Vagina (tissue), 2 donors: ENCODE measurements around the gene AMBP.

Experiments
- POLR2A ChIP-seq, 2 donors: fragments of 450-650 bp; IDR thresholded peaks; one replicate each; pipeline ENCODE4 v1.6.1; 2017; ENCODE audit warnings: antibody characterized with exemption in 2 of 2, mild to moderate bottlenecking in 2 of 2, moderate library complexity in 2 of 2
- POLR2AphosphoS5 ChIP-seq, 2 donors: sonication (generic); formaldehyde crosslinking; IDR thresholded peaks; one replicate each; pipeline ENCODE4 v1.9.0; 2017; ENCODE audit warnings: antibody characterized with exemption in 2 of 2, mild to moderate bottlenecking in 2 of 2, low read depth in 1 of 2; ENCODE audit not compliant: insufficient read depth in 1 of 2

DNA sequence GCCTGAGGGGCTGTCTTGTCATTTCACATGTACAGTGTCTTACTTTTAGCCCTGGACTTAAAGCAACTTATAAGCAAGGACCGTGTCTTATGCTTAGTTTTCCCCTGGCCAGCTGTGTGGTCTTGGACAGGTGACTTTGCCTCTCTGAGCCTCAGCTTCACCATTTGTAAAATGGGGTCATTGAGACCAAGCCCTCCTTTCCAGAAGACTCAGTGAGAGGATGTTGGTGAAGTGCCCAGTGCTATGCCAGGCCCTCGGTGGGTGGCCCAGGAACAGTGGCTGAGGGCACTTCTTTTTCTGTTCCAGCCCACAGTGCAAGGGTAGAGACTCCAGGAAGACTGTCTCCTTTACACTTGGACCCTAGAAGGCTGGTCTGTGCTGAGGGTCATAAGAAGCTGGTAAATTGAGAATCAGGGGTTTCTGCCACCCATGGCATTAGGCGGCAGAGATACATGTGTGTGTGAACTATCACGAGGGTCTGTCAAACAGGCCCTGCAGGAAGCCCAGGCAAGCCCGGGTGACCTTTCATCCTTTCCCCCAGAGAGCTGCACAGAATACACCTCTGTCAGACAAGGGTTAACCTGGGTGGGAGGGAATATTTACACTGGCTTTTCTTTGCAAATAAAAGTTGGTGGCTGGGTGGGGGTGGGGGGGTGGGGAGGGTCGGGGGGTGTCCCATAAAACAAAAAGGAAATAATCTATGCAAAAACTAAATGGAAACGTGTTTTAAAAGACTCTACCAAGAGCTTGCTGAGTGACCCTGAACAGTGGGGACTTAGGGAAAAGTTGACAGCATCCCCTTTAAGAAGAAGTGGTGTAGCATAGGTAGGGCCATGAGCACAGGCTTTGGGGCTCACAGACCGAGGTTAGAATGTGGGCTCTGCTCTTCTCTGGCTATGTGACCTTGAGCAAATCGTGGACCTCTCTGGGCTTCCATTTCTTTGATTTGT lies 41.4 kb upstream of the AMBP start:
- TF ChIP-seq POLR2A (IDR thresholded peaks at IDR 0.05) (no peak), POLR2AphosphoS5 (IDR thresholded peaks at IDR 0.05; ENCODE audit: insufficient read depth in 1 of 2, low read depth in 1 of 2) (no peak)
